ENCODE results near the gene CDRT15L2.
"Not testable (repeated sequence)": the region's sequence is repeated elsewhere in the genome, so short reads cannot be mapped to it uniquely, and the experiment has no call there.

Gene CDRT15L2

DNA sequence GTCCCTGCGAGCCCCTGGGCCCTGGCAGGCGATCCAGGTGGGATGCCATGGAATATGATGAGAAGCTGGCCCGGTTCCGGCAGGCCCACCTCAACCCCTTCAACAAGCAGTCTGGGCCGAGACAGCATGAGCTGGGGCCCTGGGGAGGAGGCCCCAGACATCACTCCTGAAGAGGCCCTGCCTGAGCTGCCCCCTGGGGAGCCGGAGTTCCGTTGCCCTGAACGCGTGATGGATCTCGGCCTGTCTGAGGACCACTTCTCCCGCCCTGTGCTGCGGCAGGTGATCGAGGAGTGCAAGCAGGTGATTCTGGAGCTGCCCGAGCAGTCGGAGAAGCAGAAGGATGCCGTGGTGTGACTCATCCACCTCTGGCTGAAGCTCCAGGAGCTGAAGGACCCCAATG lies 33.1 kb downstream of the CDRT15L2 start:
- DNase-seq (ENCODE audit: low spot score): no peak
- TF ChIP-seq, protein P1, sequence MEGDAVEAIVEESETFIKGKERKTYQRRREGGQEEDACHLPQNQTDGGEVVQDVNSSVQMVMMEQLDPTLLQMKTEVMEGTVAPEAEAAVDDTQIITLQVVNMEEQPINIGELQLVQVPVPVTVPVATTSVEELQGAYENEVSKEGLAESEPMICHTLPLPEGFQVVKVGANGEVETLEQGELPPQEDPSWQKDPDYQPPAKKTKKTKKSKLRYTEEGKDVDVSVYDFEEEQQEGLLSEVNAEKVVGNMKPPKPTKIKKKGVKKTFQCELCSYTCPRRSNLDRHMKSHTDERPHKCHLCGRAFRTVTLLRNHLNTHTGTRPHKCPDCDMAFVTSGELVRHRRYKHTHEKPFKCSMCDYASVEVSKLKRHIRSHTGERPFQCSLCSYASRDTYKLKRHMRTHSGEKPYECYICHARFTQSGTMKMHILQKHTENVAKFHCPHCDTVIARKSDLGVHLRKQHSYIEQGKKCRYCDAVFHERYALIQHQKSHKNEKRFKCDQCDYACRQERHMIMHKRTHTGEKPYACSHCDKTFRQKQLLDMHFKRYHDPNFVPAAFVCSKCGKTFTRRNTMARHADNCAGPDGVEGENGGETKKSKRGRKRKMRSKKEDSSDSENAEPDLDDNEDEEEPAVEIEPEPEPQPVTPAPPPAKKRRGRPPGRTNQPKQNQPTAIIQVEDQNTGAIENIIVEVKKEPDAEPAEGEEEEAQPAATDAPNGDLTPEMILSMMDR (IDR thresholded peaks at IDR 0.05; ENCODE audit: extremely low read depth, missing control alignments): no peak

DNA sequence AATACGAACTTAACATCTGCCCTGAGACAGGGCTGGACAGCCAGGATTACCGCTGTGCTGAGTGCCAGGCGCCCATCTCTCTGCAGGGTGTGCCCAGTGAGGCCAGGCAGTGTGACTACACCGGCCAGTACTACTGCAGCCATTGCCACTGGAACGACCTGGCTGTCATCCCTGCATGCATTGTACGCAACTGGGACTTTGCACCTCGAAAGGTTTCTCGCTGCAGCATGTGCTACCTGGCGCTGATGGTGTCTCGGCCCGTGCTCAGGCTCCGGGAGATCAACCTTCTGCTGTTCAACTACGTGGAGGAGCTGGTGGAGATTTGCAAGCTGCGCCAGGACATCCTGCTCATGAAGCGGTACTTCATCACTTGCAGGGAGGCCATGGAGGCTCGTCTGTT lies 33.7 kb downstream of the CDRT15L2 start:
- TF ChIP-seq, protein P1 (IDR thresholded peaks at IDR 0.05; ENCODE audit: extremely low read depth, missing control alignments): no peak
- DNase-seq (ENCODE audit: low spot score): no peak

DNA sequence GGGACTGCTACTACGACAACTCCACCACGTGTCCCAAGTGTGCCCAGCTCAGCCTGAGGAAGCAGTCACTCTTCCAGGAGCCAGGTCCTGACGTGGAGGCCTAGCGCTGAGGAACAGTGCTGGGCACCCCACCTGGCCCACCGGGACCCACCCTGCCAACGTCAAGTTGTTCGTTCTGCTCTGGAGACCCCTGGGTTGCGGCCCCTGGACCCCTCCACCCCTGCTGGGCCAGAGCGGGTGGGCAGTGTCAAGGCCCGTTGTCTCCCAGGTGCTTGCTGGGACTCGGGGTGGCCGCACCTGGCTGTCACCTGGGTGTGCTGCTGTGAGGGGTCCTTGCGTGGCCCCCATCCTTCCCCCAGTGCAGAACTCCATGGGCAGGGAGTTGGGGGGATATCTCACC lies 34.4 kb downstream of the CDRT15L2 start:
- no peak for DNase-seq (ENCODE audit: low spot score)
- TF ChIP-seq, protein P1 (IDR thresholded peaks at IDR 0.05; ENCODE audit: extremely low read depth, missing control alignments): no peak

DNA sequence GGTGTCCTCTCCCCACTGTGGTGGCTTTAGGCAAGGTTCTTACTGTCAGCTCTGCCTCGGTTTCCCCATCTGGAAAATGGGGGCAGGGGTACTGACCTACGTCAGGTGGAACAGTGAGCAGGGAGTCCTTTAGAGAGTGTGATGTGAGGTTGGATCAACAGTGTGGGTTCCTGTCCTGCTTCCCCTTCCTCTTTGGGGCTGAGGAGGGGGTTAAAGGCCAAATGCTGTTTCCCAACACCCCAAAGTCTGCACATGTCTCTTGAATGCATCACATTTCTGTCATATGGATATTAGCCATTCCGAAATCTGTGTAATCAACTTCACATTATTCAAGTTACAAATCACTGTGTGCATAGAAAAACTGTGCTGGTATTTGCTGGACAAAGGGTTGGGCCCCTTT lies 35.9 kb downstream of the CDRT15L2 start:
- DNase-seq (ENCODE audit: low spot score): not testable (repeated sequence)
